H9 (cell line): ENCODE data around the gene ALG14. TPM values are rescaled to one million over a fixed set of nuclear protein-coding genes. Genes with fewer than 3 reads are reported as not detected.

Experiments used
- DNase-seq: peaks from one replicate; pipeline ENCODE4 v3.0.0-alpha.2; 2017
- H2AFZ ChIP-seq: one replicate; pipeline ENCODE4 v1.6.1; 2013; ENCODE audit warnings: mild to moderate bottlenecking, low read length, control low read depth, moderate library complexity
- H2AK5ac ChIP-seq: 2 replicates; pipeline ENCODE4 v1.6.1; 2013; ENCODE audit warnings: low read length, control low read depth, mixed read lengths; ENCODE audit not compliant: insufficient read length
- H2BK120ac ChIP-seq: one replicate; pipeline ENCODE4 v1.6.1; 2013; ENCODE audit warnings: low read depth, mild to moderate bottlenecking, low read length, control low read depth, inconsistent platforms; ENCODE audit not compliant: poor library complexity, severe bottlenecking
- H2BK12ac ChIP-seq: 2 replicates; pipeline ENCODE4 v1.6.1; 2013; ENCODE audit warnings: low read length, control low read depth, mixed read lengths, low read depth; ENCODE audit not compliant: insufficient read length
- H2BK15ac ChIP-seq: 2 replicates; pipeline ENCODE4 v1.6.1; 2013; ENCODE audit warnings: low read depth, low read length, control low read depth
- H2BK20ac ChIP-seq: one replicate; pipeline ENCODE4 v1.6.1; 2013; ENCODE audit warnings: low read depth, mild to moderate bottlenecking, low read length, control low read depth, inconsistent platforms; ENCODE audit not compliant: poor library complexity, severe bottlenecking
- H2BK5ac ChIP-seq: 2 replicates; pipeline ENCODE4 v1.6.1; 2013; ENCODE audit warnings: low read length, control low read depth, mixed read lengths; ENCODE audit not compliant: insufficient read length
- H3K14ac ChIP-seq: 2 replicates; pipeline ENCODE4 v1.6.1; 2013; ENCODE audit warnings: low read length, control low read depth; ENCODE audit not compliant: insufficient read depth
- H3K18ac ChIP-seq: 2 replicates; pipeline ENCODE4 v1.6.1; 2013; ENCODE audit warnings: low read depth, mild to moderate bottlenecking, mixed read lengths, low read length, control low read depth; ENCODE audit not compliant: insufficient read length
- H3K23ac ChIP-seq: 2 replicates; pipeline ENCODE4 v1.6.1; 2013; ENCODE audit warnings: low read length, control low read depth, mixed read lengths, low read depth; ENCODE audit not compliant: insufficient read length
- H3K23me2 ChIP-seq: 2 replicates; pipeline ENCODE4 v1.6.1; 2013; ENCODE audit warnings: low read depth, mild to moderate bottlenecking, mixed read lengths, low read length, control low read depth; ENCODE audit not compliant: insufficient read length, poor library complexity, severe bottlenecking
- H3K27ac ChIP-seq: 2 replicates; pipeline ENCODE4 v1.5.1; 2013; ENCODE audit warnings: low read length, control low read depth, mixed read lengths, low read depth; ENCODE audit not compliant: insufficient read length
- H3K27me3 ChIP-seq: 2 replicates; pipeline ENCODE4 v1.6.1; 2013; ENCODE audit warnings: low read length, control low read depth, inconsistent platforms; ENCODE audit not compliant: insufficient read depth
- H3K4ac ChIP-seq: 2 replicates; pipeline ENCODE4 v1.6.1; 2013; ENCODE audit warnings: low read depth, mild to moderate bottlenecking, control low read depth, inconsistent platforms, low read length, moderate library complexity
- H3K4me1 ChIP-seq: 2 replicates; pipeline ENCODE4 v1.6.1; 2013; ENCODE audit warnings: low read length, control low read depth, inconsistent platforms; ENCODE audit not compliant: insufficient read depth
- H3K4me2 ChIP-seq: 2 replicates; pipeline ENCODE4 v1.6.1; 2013; ENCODE audit warnings: low read length, control low read depth, mixed read lengths; ENCODE audit not compliant: insufficient read length, insufficient read depth
- H3K56ac ChIP-seq: 2 replicates; pipeline ENCODE4 v1.6.1; 2013; ENCODE audit warnings: low read depth, mild to moderate bottlenecking, mixed read lengths, low read length, control low read depth; ENCODE audit not compliant: insufficient read length
- H3K79me1 ChIP-seq: 2 replicates; pipeline ENCODE4 v1.6.1; 2013; ENCODE audit warnings: low read depth, mild to moderate bottlenecking, moderate library complexity, low read length, control low read depth, inconsistent platforms; ENCODE audit not compliant: insufficient read depth, poor library complexity, severe bottlenecking
- H3K79me2 ChIP-seq: 2 replicates; pipeline ENCODE4 v1.6.1; 2013; ENCODE audit warnings: low read length, control low read depth, inconsistent platforms; ENCODE audit not compliant: insufficient read depth
- H3K9ac ChIP-seq: 2 replicates; pipeline ENCODE4 v1.6.1; 2013; ENCODE audit warnings: low read length, control low read depth, mixed read lengths; ENCODE audit not compliant: insufficient read length; ENCODE audit errors: extremely low read depth
- H3K9me3 ChIP-seq: one replicate; pipeline ENCODE4 v1.6.1; 2013; ENCODE audit warnings: low read depth, low read length, inconsistent platforms; ENCODE audit not compliant: control insufficient read depth
- H3T11ph ChIP-seq: one replicate; pipeline ENCODE4 v1.6.1; 2013; ENCODE audit warnings: mild to moderate bottlenecking, low read length, control low read depth, inconsistent platforms
- H4K20me1 ChIP-seq: one replicate; pipeline ENCODE4 v1.6.1; 2013; ENCODE audit not compliant: control insufficient read depth, insufficient read length, insufficient read depth
- H4K5ac ChIP-seq: 2 replicates; pipeline ENCODE4 v1.6.1; 2013; ENCODE audit warnings: low read depth, mild to moderate bottlenecking, mixed read lengths, low read length, control low read depth; ENCODE audit not compliant: insufficient read length
- H4K8ac ChIP-seq: replicated peaks from 2 replicates; pipeline ENCODE4 v1.6.1; 2013; ENCODE audit warnings: low read length, control low read depth, mixed read lengths, low read depth; ENCODE audit not compliant: insufficient read length
- H4K91ac ChIP-seq: 2 replicates; pipeline ENCODE4 v1.6.1; 2013; ENCODE audit warnings: low read depth, mild to moderate bottlenecking, moderate library complexity, mixed read lengths, low read length, control low read depth; ENCODE audit not compliant: insufficient read length
- H3K27ac Mint-ChIP-seq, 3 experiments: 2 replicates in 2 of 3; 3 replicates in 1 of 3; pipeline ENCODE4 v1.8.0; 2020 to 2021; ENCODE audit warnings: mixed read lengths in 3 of 3, mild to moderate bottlenecking in 1 of 3, moderate library complexity in 1 of 3
- H3K27me3 Mint-ChIP-seq: 2 replicates; pipeline ENCODE4 v1.8.0; 2021; ENCODE audit warnings: low read depth, mild to moderate bottlenecking, moderate library complexity, mixed read lengths
- H3K36me3 Mint-ChIP-seq, 3 experiments: 2 replicates in 2 of 3; 3 replicates in 1 of 3; pipeline ENCODE4 v1.8.0; 2020 to 2021; ENCODE audit warnings: low read depth in 3 of 3, mixed read lengths in 3 of 3; ENCODE audit not compliant: insufficient read depth in 1 of 3
- H3K4me1 Mint-ChIP-seq, 2 experiments: 2 replicates each; pipeline ENCODE4 v1.8.0; 2020; ENCODE audit warnings: mixed read lengths in 2 of 2
- H3K4me3 Mint-ChIP-seq, 2 experiments: 2 replicates in 1 of 2; 3 replicates in 1 of 2; pipeline ENCODE4 v1.8.0; 2020 to 2021; ENCODE audit warnings: mild to moderate bottlenecking in 2 of 2, mixed read lengths in 2 of 2, moderate library complexity in 1 of 2
- H3K9me3 Mint-ChIP-seq, 2 experiments: 2 replicates in 1 of 2; 3 replicates in 1 of 2; pipeline ENCODE4 v1.8.0; 2020; ENCODE audit warnings: mild to moderate bottlenecking in 2 of 2, mixed read lengths in 2 of 2, moderate library complexity in 1 of 2
- WGBS: extraction: QIAGEN DNeasy Blood & Tissue Kit; methylation state at CpG from one replicate; pipeline ENCODE4 v1.1.7; 2013; ENCODE audit warnings: missing lambda C conversion rate, low lambda C conversion rate, mixed read lengths; ENCODE audit not compliant: insufficient read length; ENCODE audit errors: extremely low coverage; 5-methylcytosine and 5-hydroxymethylcytosine counted together
- total RNA-seq: library from RNA; stranded (reverse); gene quantifications from 2 replicates; pipeline ENCODE4 v1.2.1, GENCODE V29; 2021
- TF ChIP-seq, protein P1 (sequence below): fragments of 200-600 bp; sonication (generic); conservative IDR thresholded peaks from 3 replicates; pipeline ENCODE4 v1.8.0; 2021; ENCODE audit warnings: antibody characterized with exemption, mild to moderate bottlenecking

ALG14 gene
- total RNA-seq, 1 experiment from 2014 or later: 2.5 TPM

DNA sequence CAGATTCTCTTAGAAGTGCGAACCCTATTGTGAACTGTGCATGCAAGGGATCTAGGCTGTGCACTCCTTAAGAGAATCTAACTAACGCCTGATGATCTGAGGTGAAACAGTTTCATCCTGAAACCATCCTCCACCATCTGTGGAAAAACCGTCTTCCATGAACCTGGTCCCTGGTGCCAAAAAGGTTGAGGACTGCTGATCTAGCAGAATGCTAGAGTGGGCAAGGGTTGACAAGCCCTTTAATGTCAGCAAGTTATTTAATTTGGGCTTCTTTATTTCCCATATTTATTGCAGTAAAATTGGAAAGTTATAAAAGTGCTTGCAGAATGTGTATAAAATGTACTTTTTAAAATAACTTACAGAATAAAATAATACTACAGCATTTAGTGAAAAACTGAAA, 26.4 kb downstream of the ALG14 start:
- no peak overlapping the region for H3K4me2 ChIP-seq
- H3K56ac ChIP-seq: no peak overlapping the region
- no peaks in the 10 kb centered on the region for H3K23me2 ChIP-seq
- H4K91ac ChIP-seq: no peak overlapping the region
- H3K9ac ChIP-seq: no peak overlapping the region
- H3K27me3 Mint-ChIP-seq: no peaks in the 10 kb centered on the region
- no peak overlapping the region for H2BK5ac ChIP-seq
- H2BK15ac ChIP-seq: no peak overlapping the region
- H2AK5ac ChIP-seq: no peak overlapping the region
- H3K23ac ChIP-seq: no peak overlapping the region
- no CpG with 5 or more reads among the region's 3 CpGs for WGBS
- H3K36me3 Mint-ChIP-seq: no peaks in the 10 kb centered on the region
- no peak overlapping the region for H3K27ac ChIP-seq
- no peaks in the 10 kb centered on the region for H3K9me3 Mint-ChIP-seq
- H2BK120ac ChIP-seq: no peak overlapping the region
- H3K18ac ChIP-seq: no peak overlapping the region
- no peaks in the 10 kb centered on the region for H3K9me3 ChIP-seq
- H3K4me1 ChIP-seq: no peaks in the 10 kb centered on the region
- no peak overlapping the region for H3T11ph ChIP-seq
- DNase-seq: no peak
- H3K4me1 Mint-ChIP-seq: no peaks in the 10 kb centered on the region
- H3K79me1 ChIP-seq: no peaks in the 10 kb centered on the region
- TF ChIP-seq, protein P1, sequence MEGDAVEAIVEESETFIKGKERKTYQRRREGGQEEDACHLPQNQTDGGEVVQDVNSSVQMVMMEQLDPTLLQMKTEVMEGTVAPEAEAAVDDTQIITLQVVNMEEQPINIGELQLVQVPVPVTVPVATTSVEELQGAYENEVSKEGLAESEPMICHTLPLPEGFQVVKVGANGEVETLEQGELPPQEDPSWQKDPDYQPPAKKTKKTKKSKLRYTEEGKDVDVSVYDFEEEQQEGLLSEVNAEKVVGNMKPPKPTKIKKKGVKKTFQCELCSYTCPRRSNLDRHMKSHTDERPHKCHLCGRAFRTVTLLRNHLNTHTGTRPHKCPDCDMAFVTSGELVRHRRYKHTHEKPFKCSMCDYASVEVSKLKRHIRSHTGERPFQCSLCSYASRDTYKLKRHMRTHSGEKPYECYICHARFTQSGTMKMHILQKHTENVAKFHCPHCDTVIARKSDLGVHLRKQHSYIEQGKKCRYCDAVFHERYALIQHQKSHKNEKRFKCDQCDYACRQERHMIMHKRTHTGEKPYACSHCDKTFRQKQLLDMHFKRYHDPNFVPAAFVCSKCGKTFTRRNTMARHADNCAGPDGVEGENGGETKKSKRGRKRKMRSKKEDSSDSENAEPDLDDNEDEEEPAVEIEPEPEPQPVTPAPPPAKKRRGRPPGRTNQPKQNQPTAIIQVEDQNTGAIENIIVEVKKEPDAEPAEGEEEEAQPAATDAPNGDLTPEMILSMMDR: no peak
- H2BK12ac ChIP-seq: no peak overlapping the region
- H3K4ac ChIP-seq: no peak overlapping the region
- H3K79me2 ChIP-seq: no peaks in the 10 kb centered on the region
- no peak overlapping the region; a peak in 1 of 7 replicates for H3K27ac Mint-ChIP-seq
- no peak overlapping the region for H4K8ac ChIP-seq
- H4K20me1 ChIP-seq: no peaks in the 10 kb centered on the region
- no peaks in the 10 kb centered on the region for H3K27me3 ChIP-seq
- H2AFZ ChIP-seq: no peak overlapping the region
- no peak overlapping the region for H2BK20ac ChIP-seq
- no peak overlapping the region for H4K5ac ChIP-seq
- no peak overlapping the region for H3K14ac ChIP-seq
- H3K4me3 Mint-ChIP-seq: no peak overlapping the region
